SK-N-SH treated with all-trans-retinoic acid at 6 μM for 48 hours (cell line): ENCODE results near the gene PRL.

Experiments used
- ATAC-seq: fragments of 200-7000 bp; cut with Tn5 transposase; 3 replicates; pipeline ENCODE4 v1.9.1; 2020; ENCODE audit warnings: mild to moderate bottlenecking, moderate library complexity
- ARNTL ChIP-seq: fragments of 450-650 bp; formaldehyde crosslinking; IDR thresholded peaks from 2 replicates; pipeline ENCODE4 v1.5.0; 2020; ENCODE audit warnings: low read depth, mild to moderate bottlenecking, moderate library complexity, borderline replicate concordance
- BACH2 ChIP-seq: fragments of 250-450 bp; sonication (Bioruptor Pico); IDR thresholded peaks from 2 replicates; pipeline ENCODE4 v1.9.0; 2021; ENCODE audit warnings: mild to moderate bottlenecking, borderline replicate concordance
- CREB5 ChIP-seq: fragments of 250-450 bp; sonication (Bioruptor Pico); IDR thresholded peaks from 2 replicates; pipeline ENCODE4 v1.5.1; 2020; ENCODE audit warnings: low read depth, mild to moderate bottlenecking, moderate library complexity
- CSDC2 ChIP-seq: fragments of 250-450 bp; sonication (Bioruptor Pico); IDR thresholded peaks from 2 replicates; pipeline ENCODE4 v1.5.0; 2020; ENCODE audit warnings: mild to moderate bottlenecking, moderate library complexity
- CSRNP3 ChIP-seq: fragments of 250-450 bp; sonication (Bioruptor Pico); IDR thresholded peaks from 2 replicates; pipeline ENCODE4 v1.5.1; 2021; ENCODE audit warnings: mild to moderate bottlenecking, moderate library complexity
- ESRRG ChIP-seq: fragments of 250-450 bp; sonication (Bioruptor Pico); IDR thresholded peaks from 2 replicates; pipeline ENCODE4 v1.6.1; 2021; ENCODE audit warnings: mild to moderate bottlenecking
- GLIS3 ChIP-seq: fragments of 250-450 bp; sonication (Bioruptor Pico); IDR thresholded peaks from 2 replicates; pipeline ENCODE4 v1.5.0; 2020; ENCODE audit warnings: mild to moderate bottlenecking, moderate library complexity
- ISL1 ChIP-seq: fragments of 250-450 bp; sonication (Bioruptor Pico); IDR thresholded peaks from 2 replicates; pipeline ENCODE4 v2.1.2; 2022; ENCODE audit warnings: mild to moderate bottlenecking, moderate library complexity
- OSR1 ChIP-seq: fragments of 250-450 bp; sonication (Bioruptor Pico); IDR thresholded peaks from 2 replicates; pipeline ENCODE4 v1.8.0; 2022; ENCODE audit warnings: moderate library complexity, mild to moderate bottlenecking, inconsistent platforms
- POU6F1 ChIP-seq: fragments of 250-450 bp; sonication (Bioruptor Pico); IDR thresholded peaks from 2 replicates; pipeline ENCODE4 v1.8.0; 2021; ENCODE audit warnings: low read depth, mild to moderate bottlenecking, moderate library complexity, borderline replicate concordance
- PPARA ChIP-seq: fragments of 250-450 bp; sonication (Bioruptor Pico); IDR thresholded peaks from 2 replicates; pipeline ENCODE4 v1.5.0; 2020; ENCODE audit warnings: mild to moderate bottlenecking, borderline replicate concordance
- RARB ChIP-seq: fragments of 250-450 bp; sonication (Bioruptor Pico); IDR thresholded peaks from 2 replicates; pipeline ENCODE4 v1.8.0; 2021; ENCODE audit warnings: mild to moderate bottlenecking, moderate library complexity
- SNAI2 ChIP-seq: fragments of 250-450 bp; sonication (Bioruptor Pico); IDR thresholded peaks from 2 replicates; pipeline ENCODE4 v1.5.0; 2020; ENCODE audit warnings: mild to moderate bottlenecking, moderate library complexity
- TCF4 ChIP-seq: fragments of 250-450 bp; sonication (Bioruptor Pico); IDR thresholded peaks from 2 replicates; pipeline ENCODE4 v1.8.0; 2021; ENCODE audit warnings: mild to moderate bottlenecking, moderate library complexity, borderline replicate concordance
- TOX ChIP-seq: fragments of 250-450 bp; sonication (Bioruptor Pico); IDR thresholded peaks from 2 replicates; pipeline ENCODE4 v1.8.0; 2021; ENCODE audit warnings: mild to moderate bottlenecking, moderate library complexity, borderline replicate concordance
- ZC3H10 ChIP-seq: fragments of 250-450 bp; sonication (Bioruptor Pico); IDR thresholded peaks from 2 replicates; pipeline ENCODE4 v1.5.1; 2021; ENCODE audit warnings: mild to moderate bottlenecking, moderate library complexity
- ZFP3 ChIP-seq: fragments of 250-450 bp; sonication (Bioruptor Pico); IDR thresholded peaks from 2 replicates; pipeline ENCODE4 v1.5.0; 2020; ENCODE audit warnings: mild to moderate bottlenecking, moderate library complexity
- ZFP30 ChIP-seq: fragments of 450-650 bp; formaldehyde crosslinking; IDR thresholded peaks from 2 replicates; pipeline ENCODE4 v1.5.0; 2022; ENCODE audit warnings: mild to moderate bottlenecking, moderate library complexity
- ZNF565 ChIP-seq: fragments of 450-650 bp; formaldehyde crosslinking; conservative IDR thresholded peaks from 2 replicates; pipeline ENCODE4 v1.5.0; 2020; ENCODE audit warnings: low read depth, mild to moderate bottlenecking, moderate library complexity
- ZNF8 ChIP-seq: fragments of 450-650 bp; formaldehyde crosslinking; IDR thresholded peaks from 2 replicates; pipeline ENCODE4 v1.5.0; 2020; ENCODE audit warnings: mild to moderate bottlenecking, moderate library complexity

Gene PRL

GRCh38 chr6:22296936-22297335, at the start of gene PRL:
Gene PRL (minus strand): TSS chr6:22297036. CDS start chr6:22296982, 54 bp downstream.
- ATAC-seq, result no peak
- TF ChIP-seq ARNTL (CRISPR knock-in tag) (no peak), ZC3H10 (no peak), TOX (CRISPR knock-in tag) (no peak), BACH2 (CRISPR knock-in tag) (no peak), CSRNP3 (CRISPR knock-in tag) (no peak), RARB (CRISPR knock-in tag) (no peak), POU6F1 (CRISPR knock-in tag) (no peak), TCF4 (CRISPR knock-in tag) (no peak), OSR1 (no peak), ZNF8 (no peak), PPARA (CRISPR knock-in tag) (no peak), ZNF565 (no peak), SNAI2 (CRISPR knock-in tag) (no peak)
- TF ChIP-seq, all 23 proteins: peak for 0

- no peak for ATAC-seq
- TF ChIP-seq ISL1 (CRISPR knock-in tag), result no peak
These were observed 47.0 kb upstream of the PRL start for GRCh38 chr6:22343864-22344263.

GRCh38 chr6:22334778-22335177, 37.9 kb upstream of the PRL start:
- ATAC-seq, result no peak
- TF ChIP-seq BACH2 (CRISPR knock-in tag) (no peak), CSRNP3 (CRISPR knock-in tag) (no peak), ARNTL (CRISPR knock-in tag) (no peak), POU6F1 (CRISPR knock-in tag) (no peak), OSR1 (no peak), ZNF8 (no peak), TCF4 (CRISPR knock-in tag) (no peak), ZFP3 (CRISPR knock-in tag) (no peak), GLIS3 (CRISPR knock-in tag) (no peak)

- no peak; the same call in 2 of the 3 replicates for ATAC-seq
- no peak for TF ChIP-seq POU6F1 (CRISPR knock-in tag)
- TF ChIP-seq ESRRG (CRISPR knock-in tag), result no peak
- TF ChIP-seq, all 23 proteins: peak for 0
These were observed 37.0 kb upstream of the PRL start for GRCh38 chr6:22333802-22334201.

GRCh38 chr6:22332711-22333110, 35.9 kb upstream of the PRL start:
- TF ChIP-seq ZFP3 (CRISPR knock-in tag) (no peak), ISL1 (CRISPR knock-in tag) (no peak), BACH2 (CRISPR knock-in tag) (no peak), POU6F1 (CRISPR knock-in tag) (no peak), RARB (CRISPR knock-in tag) (no peak), TOX (CRISPR knock-in tag) (no peak), ZNF565 (no peak), CSDC2 (CRISPR knock-in tag) (no peak), ZFP30 (CRISPR knock-in tag) (no peak), CREB5 (no peak)
- no peak for ATAC-seq
